ENCODE data around the gene MECP2.

The MECP2 gene

GRCh38 chrX:153974726-153975286 is 122.7 kb downstream of the MECP2 start:
- Mint-ChIP-seq H3K4me1 (ENCODE audit: low read depth) (peaks cover 12% of the 10 kb centered on the region), H3K27me3 (ENCODE audit: low read depth) (no peaks in the 10 kb centered on the region), H3K27ac (peak overlapping the region; percentile 94), H3K36me3 (ENCODE audit: low read depth) (peaks cover 4% of the 10 kb centered on the region), H3K4me3 (no peak overlapping the region), H3K9me3 (no peaks in the 10 kb centered on the region)

DNA sequence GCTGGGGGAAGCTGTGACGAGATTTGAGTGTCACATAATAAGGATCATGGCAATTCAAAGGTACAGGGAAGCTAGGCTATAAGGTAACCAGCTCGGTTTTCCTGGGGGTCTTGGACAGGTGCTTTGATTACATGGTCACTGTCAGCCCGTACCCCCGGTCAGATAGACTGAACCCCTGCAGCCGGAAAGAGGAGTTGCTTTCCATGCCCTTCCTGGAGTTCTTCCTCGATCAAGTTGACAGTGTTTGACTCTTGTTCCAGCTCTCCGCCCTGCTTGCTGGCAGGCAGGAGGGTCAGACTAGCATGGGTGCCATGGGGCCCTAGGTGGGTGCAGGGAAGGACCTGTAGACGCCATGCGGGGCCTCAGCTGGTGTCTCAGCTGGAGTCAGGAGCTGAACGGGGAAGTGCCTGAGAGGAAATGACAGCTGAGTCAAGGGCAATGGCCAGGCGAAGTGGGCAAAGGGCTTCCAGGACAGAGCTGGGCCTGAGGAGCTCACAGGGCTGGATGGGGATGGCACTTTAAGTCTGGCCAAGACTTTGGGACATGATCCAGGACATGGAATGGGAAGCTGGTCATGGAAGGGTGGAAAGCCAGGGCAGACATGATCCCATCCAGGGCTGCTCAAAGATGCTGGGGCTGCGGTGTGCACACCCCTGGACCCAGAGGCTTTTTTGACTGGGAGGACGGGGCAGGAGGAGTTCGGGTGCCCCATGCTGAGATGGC is 123.4 kb downstream of the MECP2 start:
- peaks cover 12% of the 10 kb centered on the region for H3K4me1 Mint-ChIP-seq (ENCODE audit: low read depth)
- H3K36me3 Mint-ChIP-seq (ENCODE audit: low read depth) = peaks cover 9% of the 10 kb centered on the region
- no peaks in the 10 kb centered on the region for H3K9me3 Mint-ChIP-seq
- H3K4me3 Mint-ChIP-seq = peak overlapping the region; percentile 85
- no peaks in the 10 kb centered on the region for H3K27me3 Mint-ChIP-seq (ENCODE audit: low read depth)
- H3K27ac Mint-ChIP-seq = peak overlapping the region; percentile 94

GRCh38 chrX:153973127-153974002 is 124.2 kb downstream of the MECP2 start:
- peak overlapping the region; percentile 94 for H3K27ac Mint-ChIP-seq
- H3K4me1 Mint-ChIP-seq (ENCODE audit: low read depth) = peaks cover 12% of the 10 kb centered on the region
- H3K9me3 Mint-ChIP-seq = no peaks in the 10 kb centered on the region
- no peaks in the 10 kb centered on the region for H3K27me3 Mint-ChIP-seq (ENCODE audit: low read depth)
- peak overlapping the region; percentile 85 for H3K4me3 Mint-ChIP-seq
- H3K36me3 Mint-ChIP-seq (ENCODE audit: low read depth) = peaks cover 9% of the 10 kb centered on the region

DNA sequence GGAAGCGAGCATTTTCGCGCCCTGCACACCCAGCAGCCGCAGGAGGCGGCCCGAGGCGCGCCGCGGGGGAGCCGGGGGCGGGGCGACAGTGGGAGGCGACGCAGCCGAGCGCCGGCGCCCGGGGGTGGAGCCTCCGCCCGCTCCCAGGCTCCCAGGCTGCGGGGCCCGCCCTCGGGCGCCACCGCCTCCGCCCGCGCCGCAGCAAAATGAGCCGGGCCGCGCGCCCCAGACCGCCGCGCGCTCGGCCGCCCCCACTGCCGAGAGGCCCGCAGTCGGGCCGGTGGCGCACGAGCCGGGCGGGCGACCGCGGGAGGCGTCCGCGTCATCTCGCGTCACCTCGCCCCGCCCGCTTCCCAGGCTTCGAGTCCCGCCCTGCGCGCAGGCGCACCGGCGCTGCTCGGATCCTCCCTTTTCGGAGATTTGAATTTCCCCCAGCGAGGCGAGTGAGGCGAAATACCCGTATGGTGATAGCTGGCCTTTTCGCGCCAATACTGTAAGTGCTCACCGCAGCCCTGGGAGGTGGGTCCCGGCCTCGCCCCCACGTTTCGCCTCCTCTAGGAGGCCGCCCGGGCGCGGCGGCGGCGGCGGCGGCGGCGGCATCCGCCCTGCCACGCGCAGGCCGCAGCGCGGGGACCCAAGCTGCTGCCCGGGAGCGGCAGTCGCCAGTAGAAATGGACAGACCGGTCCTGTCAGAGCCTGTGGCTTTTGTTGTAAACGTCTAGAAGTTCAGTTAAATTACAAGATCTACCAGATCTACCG is 125.0 kb downstream of the MECP2 start, which contains the start of gene TMEM187:
Gene TMEM187 (plus strand): TSS at position 387 of the 759 bp plus-strand sequence. CDS start 9,309 bp downstream, outside the sequence.
- peaks cover 13% of the 10 kb centered on the region for H3K36me3 Mint-ChIP-seq (ENCODE audit: low read depth)
- peak within 1 kb of the TSS; percentile 100 for H3K27ac Mint-ChIP-seq
- H3K9me3 Mint-ChIP-seq = no peaks in the 10 kb centered on the region
- H3K27me3 Mint-ChIP-seq (ENCODE audit: low read depth) = no peaks in the 10 kb centered on the region
- peaks cover 20% of the 10 kb centered on the region for H3K4me1 Mint-ChIP-seq (ENCODE audit: low read depth)
- H3K4me3 Mint-ChIP-seq = peak within 1 kb of the TSS; percentile 100

Data from T-helper 1 cell treated with Interleukin-12 subunit alpha and Interleukin-12 subunit beta and Interleukin-4 antibody, amounts not matched to agents 30 μg/mL and 1 μg/mL, for 36 hours (primary cell).